Ovary (tissue), 9 donors: Measurements from ENCODE around the gene CCDC78. TPM values are rescaled to one million over a fixed set of nuclear protein-coding genes. Genes with fewer than 3 reads are reported as not detected.
A peak's percentile ranks its signal among the peaks of the same experiment; 100 is the strongest.

Source experiments
- DNase-seq, 5 donors: peaks; one replicate each; pipeline ENCODE4 v3.0.0-alpha.2; 2019 to 2020
- H3K27ac ChIP-seq, 2 donors: fragments of 200-600 bp; one replicate each; pipeline versions ENCODE4 v1.5.1 to v1.8.0; 2019 to 2022
- H3K27me3 ChIP-seq: fragments of 200-600 bp; one replicate; pipeline ENCODE4 v1.8.0; 2022
- H3K36me3 ChIP-seq: fragments of 200-600 bp; sonication (generic); one replicate; pipeline ENCODE4 v1.5.1; 2019
- H3K4me1 ChIP-seq: one replicate; pipeline ENCODE4 v1.8.1; 2013; ENCODE audit warnings: mild to moderate bottlenecking, moderate library complexity; ENCODE audit not compliant: insufficient read depth
- H3K4me3 ChIP-seq: fragments of 200-600 bp; sonication (generic); one replicate; pipeline ENCODE4 v1.5.1; 2017
- H3K9me3 ChIP-seq, 2 donors: fragments of 200-600 bp in 1 of 2; sonication (generic) in 1 of 2; one replicate each; pipeline versions ENCODE4 v1.5.1 to v1.8.1; 2013 to 2019; ENCODE audit warnings: mild to moderate bottlenecking in 1 of 2, moderate library complexity in 1 of 2
- EP300 ChIP-seq: sonication (generic); formaldehyde crosslinking; IDR thresholded peaks from one replicate; pipeline ENCODE4 v1.6.1; 2017; ENCODE audit warnings: antibody characterized with exemption
- POLR2A ChIP-seq: fragments of 450-650 bp; IDR thresholded peaks from one replicate; pipeline ENCODE4 v1.6.1; 2017; ENCODE audit warnings: antibody characterized with exemption, mild to moderate bottlenecking, moderate library complexity
- WGBS, 3 donors: extraction: QIAGEN DNeasy Blood & Tissue Kit in 1 of 3; methylation state at CpG; one replicate each; pipeline versions ENCODE4 v1.1.5 to v1.1.7; 2013 to 2017; 5-methylcytosine and 5-hydroxymethylcytosine counted together
- intact Hi-C, 4 donors: fragments of 100-400 bp; cut with DNase I; formaldehyde crosslinking; loops; one replicate each; pipeline versions ENCODE4 v1.11.0 to v1.15.1; 2022 to 2023
- polyA plus RNA-seq, 2 donors: library from polyadenylated mRNA; stranded (reverse); fragments of 200-250 nt in 1 of 2; fragments of 350-450 nt in 1 of 2; fragmentation: Illumina TruSeq in 1 of 2; extraction: RNeasy Lipid Tissue Mini Kit (QIAGEN cat#74804) in 1 of 2; gene quantifications; one replicate each; pipeline ENCODE4 v1.2.3, GENCODE V29; 2013 to 2014
- total RNA-seq, 7 donors: library from RNA; depleted of rRNA in 2 of 7; stranded (reverse); fragments of >200 nt in 2 of 7; fragmentation: NEBNext Ultra II Directional in 3 of 7; extraction: Animal tissue kit (Norgen Biotek cat#: 25700) in 3 of 7; gene quantifications; one replicate each; pipeline versions ENCODE4 v1.1.0 to v1.2.4, GENCODE V29; 2016 to 2023
- TF ChIP-seq, protein P1 (sequence below), 3 donors: fragments of 450-650 bp in 2 of 3; fragments of 200-600 bp in 1 of 3; IDR thresholded peaks; one replicate each; pipeline versions ENCODE4 v1.5.1 to v1.8.0; 2016 to 2022; ENCODE audit warnings: antibody characterized with exemption in 3 of 3, mild to moderate bottlenecking in 1 of 3
- donor health status: DM: no; HTN: no; CAD: no; lungs with moderate emphysema.
- donor health status: DM: no; HTN: no; CAD: no.
- donor health status: Bipolar disorder and iron deficiency.
- donor health status: DM: yes; HTN: yes; CAD: no.
- donor health status: DM: no; HTN: no; CAD: no.
- donor health status: DM: yes; HTN: yes; CAD: no.

CCDC78 gene
- total and polyA plus RNA-seq, 9 donors, result 0.40 to 44.3 (median 4.6) TPM; not detected in 2

DNA sequence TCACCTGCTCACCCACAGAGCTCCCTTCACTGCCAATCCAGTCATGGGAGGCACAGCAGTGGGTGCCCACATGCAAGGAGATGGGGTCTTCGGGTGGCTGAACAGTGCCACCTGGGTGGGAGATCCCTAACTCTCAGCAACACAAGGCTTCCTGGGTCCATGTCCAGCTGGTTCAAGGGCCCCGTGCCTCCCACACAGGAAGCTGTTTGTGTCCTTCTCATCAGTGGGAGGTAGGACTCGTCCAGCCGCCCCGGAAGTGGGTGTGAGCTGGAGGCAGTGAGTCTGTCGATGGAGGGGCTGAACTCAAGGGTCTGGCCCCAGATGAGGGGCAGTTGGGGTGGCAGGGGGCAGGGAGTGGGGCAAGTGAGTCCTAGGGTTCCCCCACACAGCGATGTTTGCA is 22.2 kb downstream of the CCDC78 start:
- Histone ChIP-seq H3K9me3 (no peaks in the 10 kb centered on the region), H3K27ac (no peak overlapping the region), H3K36me3 (no peaks in the 10 kb centered on the region), H3K27me3 (peaks cover 9% of the 10 kb centered on the region), H3K4me3 (no peak overlapping the region), H3K4me1 (no peaks in the 10 kb centered on the region)
- intact Hi-C loops, result no loop called here
- no peak for TF ChIP-seq POLR2A
- TF ChIP-seq EP300, result no peak
- TF ChIP-seq, protein P1, sequence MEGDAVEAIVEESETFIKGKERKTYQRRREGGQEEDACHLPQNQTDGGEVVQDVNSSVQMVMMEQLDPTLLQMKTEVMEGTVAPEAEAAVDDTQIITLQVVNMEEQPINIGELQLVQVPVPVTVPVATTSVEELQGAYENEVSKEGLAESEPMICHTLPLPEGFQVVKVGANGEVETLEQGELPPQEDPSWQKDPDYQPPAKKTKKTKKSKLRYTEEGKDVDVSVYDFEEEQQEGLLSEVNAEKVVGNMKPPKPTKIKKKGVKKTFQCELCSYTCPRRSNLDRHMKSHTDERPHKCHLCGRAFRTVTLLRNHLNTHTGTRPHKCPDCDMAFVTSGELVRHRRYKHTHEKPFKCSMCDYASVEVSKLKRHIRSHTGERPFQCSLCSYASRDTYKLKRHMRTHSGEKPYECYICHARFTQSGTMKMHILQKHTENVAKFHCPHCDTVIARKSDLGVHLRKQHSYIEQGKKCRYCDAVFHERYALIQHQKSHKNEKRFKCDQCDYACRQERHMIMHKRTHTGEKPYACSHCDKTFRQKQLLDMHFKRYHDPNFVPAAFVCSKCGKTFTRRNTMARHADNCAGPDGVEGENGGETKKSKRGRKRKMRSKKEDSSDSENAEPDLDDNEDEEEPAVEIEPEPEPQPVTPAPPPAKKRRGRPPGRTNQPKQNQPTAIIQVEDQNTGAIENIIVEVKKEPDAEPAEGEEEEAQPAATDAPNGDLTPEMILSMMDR (IDR thresholded peaks at IDR 0.05), result no peak
- DNase-seq, result no peak
- WGBS, 3 donors, result 41 to 49% (median 44%) methylated on average over 7 of the region's 7 CpGs

DNA sequence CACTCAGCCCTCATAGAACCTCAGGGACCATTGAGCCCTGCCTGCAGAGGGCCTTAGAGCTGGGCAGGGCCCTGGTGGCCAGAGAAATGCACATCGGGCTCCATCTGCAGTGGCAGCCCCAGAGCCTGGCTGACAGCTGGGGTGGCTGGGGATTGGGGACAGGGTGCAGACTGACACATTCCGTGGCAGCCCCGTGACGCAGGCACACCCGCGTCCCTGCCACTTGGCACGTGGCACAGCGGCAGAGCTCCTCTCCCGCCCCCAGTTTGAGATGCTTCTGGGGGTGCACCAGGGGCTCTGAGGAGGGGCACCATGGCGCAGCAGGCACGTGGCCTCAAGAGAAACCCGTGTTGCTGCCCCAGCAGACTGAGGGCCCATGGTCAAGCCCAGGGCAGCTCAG is 22.8 kb downstream of the CCDC78 start:
- Histone ChIP-seq H3K27me3 (peaks cover 7% of the 10 kb centered on the region), H3K9me3 (no peaks in the 10 kb centered on the region), H3K36me3 (no peaks in the 10 kb centered on the region), H3K4me1 (no peaks in the 10 kb centered on the region), H3K27ac (no peak overlapping the region), H3K4me3 (no peak overlapping the region)
- TF ChIP-seq, protein P1 (IDR thresholded peaks at IDR 0.05), result no peak
- no peak for TF ChIP-seq POLR2A
- TF ChIP-seq EP300, result no peak
- intact Hi-C loops, result no loop called here
- WGBS, 3 donors, result 72 to 75% (median 75%) methylated on average over 7 to 12 of the region's 12 CpGs
- DNase-seq, result no peak

DNA sequence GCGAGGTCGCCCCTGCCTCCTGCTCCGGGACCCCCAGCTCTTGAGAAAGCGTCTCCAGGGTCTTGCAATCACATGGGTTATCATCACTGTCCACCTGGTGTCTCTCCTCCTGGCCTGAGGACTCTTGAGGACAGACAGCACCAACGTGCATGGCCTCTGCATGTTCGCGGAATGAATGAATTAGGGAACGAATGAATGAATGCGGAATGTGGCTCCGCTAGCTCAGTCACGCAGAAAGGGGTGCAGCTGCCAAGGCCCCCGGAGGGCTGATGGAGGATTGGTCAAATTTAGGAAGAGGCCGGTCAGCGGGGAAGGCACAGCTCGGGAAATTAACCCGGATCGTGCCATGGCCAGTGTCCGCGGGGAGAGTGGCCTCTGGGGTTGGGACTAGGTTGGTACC is 23.9 kb downstream of the CCDC78 start:
- no peak for TF ChIP-seq POLR2A
- TF ChIP-seq, protein P1 (IDR thresholded peaks at IDR 0.05), result no peak
- no peak for TF ChIP-seq EP300
- no peak for DNase-seq
- Histone ChIP-seq H3K4me1 (no peaks in the 10 kb centered on the region), H3K36me3 (no peaks in the 10 kb centered on the region), H3K27ac (no peak overlapping the region), H3K9me3 (no peaks in the 10 kb centered on the region), H3K27me3 (peaks cover 7% of the 10 kb centered on the region), H3K4me3 (no peak overlapping the region)
- intact Hi-C loops, result no loop called here
- WGBS, 3 donors, result 76 to 85% (median 84%) methylated on average over 19 of the region's 19 CpGs

DNA sequence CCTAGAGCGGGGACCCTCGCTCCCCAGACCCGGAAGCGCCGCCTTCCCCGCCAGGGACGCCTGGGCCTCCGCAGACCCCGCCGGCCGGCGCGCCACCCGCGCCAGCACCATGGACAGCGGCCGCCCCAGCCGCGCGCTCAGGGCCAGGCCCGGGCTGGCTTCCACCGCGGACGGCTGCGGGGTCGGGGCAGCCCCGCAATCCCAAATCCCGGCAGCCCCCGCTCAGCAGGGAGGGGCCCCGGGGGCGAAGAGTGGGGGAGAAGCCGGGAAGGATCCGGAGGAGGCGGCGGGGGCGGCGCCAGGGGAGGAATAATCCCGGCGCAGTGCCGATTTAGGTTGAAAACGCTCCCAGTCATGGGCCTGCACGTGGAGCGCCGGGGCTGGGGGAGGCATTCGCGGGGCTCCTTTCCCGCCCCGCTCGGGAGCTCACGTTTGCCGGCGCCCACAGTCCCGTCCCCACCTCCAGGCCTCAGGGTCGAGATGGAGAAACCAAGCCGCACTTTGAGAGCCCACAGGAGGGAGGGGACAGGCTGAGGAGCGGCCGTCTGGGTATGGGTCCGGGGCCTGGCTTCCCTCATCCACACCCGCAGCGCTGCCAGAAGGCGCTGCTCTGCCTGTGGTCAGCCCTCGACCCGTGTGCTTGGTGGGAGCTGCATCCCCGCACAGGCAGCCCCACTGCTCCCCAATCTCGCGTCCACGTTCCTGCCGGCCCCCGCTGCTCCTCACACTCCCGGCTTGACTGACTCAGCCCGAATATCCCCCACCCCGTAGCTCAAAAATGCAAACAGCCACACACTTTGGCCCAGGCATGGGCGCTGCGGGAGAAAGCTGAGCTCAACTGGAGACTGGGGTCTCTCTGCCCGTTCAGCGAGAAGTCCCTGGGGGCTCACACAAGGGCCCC is 25.3 kb downstream of the CCDC78 start:
- H3K4me1 ChIP-seq, result no peaks in the 10 kb centered on the region
- DNase-seq, result peak in 2 of 5 donors; percentile 66 to 75
- H3K9me3 ChIP-seq, result no peaks in the 10 kb centered on the region
- no peaks in the 10 kb centered on the region for H3K36me3 ChIP-seq
- no peak overlapping the region for H3K27ac ChIP-seq
- 1 to 5% (median 4%) methylated on average over 40 to 76 of the region's 76 CpGs for WGBS, 3 donors
- intact Hi-C loops, result no loop called here
- H3K4me3 ChIP-seq, result no peak overlapping the region
- peaks cover 7% of the 10 kb centered on the region for H3K27me3 ChIP-seq
- TF ChIP-seq, protein P1 (IDR thresholded peaks at IDR 0.05), result no peak
- no peak for TF ChIP-seq POLR2A
- TF ChIP-seq EP300, result no peak
